Pancreas (tissue), 10 donors: ENCODE results near the gene TBX21. TPM values are rescaled to one million over a fixed set of nuclear protein-coding genes. Genes with fewer than 3 reads are reported as not detected.

Experiments
- ATAC-seq, 4 donors: fragments of 200-7000 bp; cut with Tn5 transposase; one replicate each; pipeline versions ENCODE4 v1.8.0 to v1.9.1; 2020; ENCODE audit warnings: mild to moderate bottlenecking in 4 of 4, moderate library complexity in 4 of 4
- DNase-seq, 6 donors: peaks; one replicate each; pipeline ENCODE4 v3.0.0-alpha.2; 2020
- FAIRE-seq: peaks from 2 replicates; lab custom pipeline; 2012; peaks lifted over from hg19 to GRCh38; lab: Jason Lieb, UNC
- H3K27ac ChIP-seq, 4 donors: fragments of 200-600 bp; sonication (generic); 1 replicate in 3 of 4; 2 replicates in 1 of 4; pipeline versions ENCODE4 v1.5.0 to v1.8.0; 2020
- H3K27me3 ChIP-seq, 4 donors: fragments of 200-600 bp; one replicate each; pipeline ENCODE4 v1.8.0; 2021
- H3K36me3 ChIP-seq, 3 donors: fragments of 200-600 bp; sonication (generic) in 1 of 3; one replicate each; pipeline versions ENCODE4 v1.5.0 to v1.8.0; 2020 to 2021
- H3K4me1 ChIP-seq, 3 donors: fragments of 200-600 bp; one replicate each; pipeline ENCODE4 v1.8.0; 2021
- H3K4me3 ChIP-seq, 4 donors: fragments of 200-600 bp; sonication (generic) in 2 of 4; one replicate each; pipeline versions ENCODE4 v1.5.0 to v1.8.0; 2020 to 2021
- H3K9me3 ChIP-seq, 4 donors: fragments of 200-600 bp; one replicate each; pipeline ENCODE4 v1.8.0; 2021
- WGBS, 2 donors: extraction: QIAGEN DNeasy Blood & Tissue Kit; methylation state at CpG; one replicate each; pipeline ENCODE4 v1.1.7; 2013; 5-methylcytosine and 5-hydroxymethylcytosine counted together
- intact Hi-C, 3 donors: fragments of 100-400 bp; cut with DNase I; formaldehyde crosslinking; loops; one replicate each; pipeline versions ENCODE4 v1.11.1 to v1.14.2; 2022
- polyA plus RNA-seq, 2 donors: library from polyadenylated mRNA; stranded (reverse); fragments of 200-250 nt; gene quantifications; one replicate each; pipeline ENCODE4 v1.2.3, GENCODE V29; 2013
- total RNA-seq, 6 donors: library from RNA; stranded (reverse); fragmentation: NEBNext Ultra II Directional in 4 of 6; extraction: Animal tissue kit (Norgen Biotek cat#: 25700) in 4 of 6; gene quantifications; one replicate each; pipeline versions ENCODE4 v1.2.1 to v1.2.4, GENCODE V29; 2021 to 2023
- TF ChIP-seq, protein P1 (sequence below), 4 donors: fragments of 200-600 bp; sonication (generic) in 3 of 4; IDR thresholded peaks; one replicate each; pipeline versions ENCODE4 v1.5.0 to v1.8.0; 2021; ENCODE audit warnings: antibody characterized with exemption in 4 of 4
- donor health status: healthy with polysubstance abuse.
- donor health status: DM: no; HTN: no; CAD: no; lungs with moderate emphysema.
- donor health status: DM: no; HTN: no; CAD: no.
- donor health status: control.
- donor health status: control.
- donor health status: Bipolar disorder and iron deficiency.
- donor health status: DM: yes; HTN: yes; CAD: no.
- donor health status: DM: no; HTN: no; CAD: no.
- donor health status: DM: no; HTN: no; CAD: no.
- donor health status: DM: yes; HTN: yes; CAD: no.

Gene TBX21
- total and polyA plus RNA-seq, 8 donors = 0.09 to 0.40 (median 0.17) TPM; not detected in 2

GRCh38 chr17:47707884-47708283 is 25.2 kb upstream of the TBX21 start:
- FAIRE-seq (no peak), ATAC-seq (no peak), DNase-seq (no peak)
- Histone ChIP-seq H3K4me3 (no peak overlapping the region), H3K4me1 (no peaks in the 10 kb centered on the region), H3K36me3 (no peaks in the 10 kb centered on the region), H3K27ac (no peak overlapping the region), H3K27me3 (no peaks in the 10 kb centered on the region), H3K9me3 (no peaks in the 10 kb centered on the region)
- intact Hi-C loops = no loop called here
- TF ChIP-seq, protein P1, sequence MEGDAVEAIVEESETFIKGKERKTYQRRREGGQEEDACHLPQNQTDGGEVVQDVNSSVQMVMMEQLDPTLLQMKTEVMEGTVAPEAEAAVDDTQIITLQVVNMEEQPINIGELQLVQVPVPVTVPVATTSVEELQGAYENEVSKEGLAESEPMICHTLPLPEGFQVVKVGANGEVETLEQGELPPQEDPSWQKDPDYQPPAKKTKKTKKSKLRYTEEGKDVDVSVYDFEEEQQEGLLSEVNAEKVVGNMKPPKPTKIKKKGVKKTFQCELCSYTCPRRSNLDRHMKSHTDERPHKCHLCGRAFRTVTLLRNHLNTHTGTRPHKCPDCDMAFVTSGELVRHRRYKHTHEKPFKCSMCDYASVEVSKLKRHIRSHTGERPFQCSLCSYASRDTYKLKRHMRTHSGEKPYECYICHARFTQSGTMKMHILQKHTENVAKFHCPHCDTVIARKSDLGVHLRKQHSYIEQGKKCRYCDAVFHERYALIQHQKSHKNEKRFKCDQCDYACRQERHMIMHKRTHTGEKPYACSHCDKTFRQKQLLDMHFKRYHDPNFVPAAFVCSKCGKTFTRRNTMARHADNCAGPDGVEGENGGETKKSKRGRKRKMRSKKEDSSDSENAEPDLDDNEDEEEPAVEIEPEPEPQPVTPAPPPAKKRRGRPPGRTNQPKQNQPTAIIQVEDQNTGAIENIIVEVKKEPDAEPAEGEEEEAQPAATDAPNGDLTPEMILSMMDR (IDR thresholded peaks at IDR 0.05) = no peak
- WGBS, 2 donors = 80 to 84% methylated on average over 3 of the region's 3 CpGs

GRCh38 chr17:47708312-47708863 is 24.6 kb upstream of the TBX21 start:
- no peaks in the 10 kb centered on the region for H3K4me1 ChIP-seq
- WGBS, 2 donors = 67 to 74% methylated on average over 24 to 31 of the region's 31 CpGs
- no peaks in the 10 kb centered on the region for H3K36me3 ChIP-seq
- H3K4me3 ChIP-seq = peak overlapping the region in 2 of 4 donors; percentile 17 to 18
- DNase-seq = peak in 1 of 6 donors; percentile 62
- TF ChIP-seq, protein P1 (IDR thresholded peaks at IDR 0.05) = no peak
- no peak for FAIRE-seq
- no peak for ATAC-seq
- H3K9me3 ChIP-seq = no peaks in the 10 kb centered on the region
- H3K27me3 ChIP-seq = no peaks in the 10 kb centered on the region
- H3K27ac ChIP-seq = no peak overlapping the region
- intact Hi-C loops = no loop called here

DNA sequence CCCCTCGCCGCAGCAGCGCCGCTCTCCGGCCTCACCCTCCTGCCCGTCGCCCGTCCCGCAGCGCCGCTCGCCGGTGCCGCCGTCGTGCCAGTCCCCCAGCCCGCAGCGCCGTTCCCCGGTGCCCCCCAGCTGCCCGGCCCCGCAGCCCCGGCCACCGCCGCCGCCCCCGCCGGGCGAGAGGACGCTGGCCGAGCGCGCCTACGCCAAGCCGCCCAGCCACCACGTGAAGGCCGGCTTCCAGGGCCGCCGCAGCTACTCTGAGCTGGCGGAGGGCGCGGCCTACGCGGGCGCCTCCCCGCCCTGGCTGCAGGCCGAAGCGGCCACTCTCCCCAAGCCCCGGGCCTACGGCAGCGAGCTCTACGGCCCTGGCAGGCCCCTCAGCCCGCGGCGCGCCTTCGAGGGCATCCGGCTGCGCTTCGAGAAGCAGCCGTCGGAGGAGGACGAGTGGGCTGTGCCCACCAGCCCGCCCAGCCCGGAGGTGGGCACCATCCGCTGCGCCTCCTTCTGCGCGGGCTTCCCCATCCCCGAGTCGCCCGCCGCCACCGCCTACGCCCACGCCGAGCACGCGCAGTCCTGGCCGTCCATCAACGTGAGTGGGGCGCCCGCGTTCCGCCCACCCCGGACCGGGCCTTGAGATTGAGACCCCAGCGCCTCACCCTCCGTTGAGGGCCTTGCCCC is 24.0 kb upstream of the TBX21 start:
- Histone ChIP-seq H3K4me1 (no peaks in the 10 kb centered on the region), H3K27me3 (no peaks in the 10 kb centered on the region), H3K27ac (no peak overlapping the region), H3K9me3 (no peaks in the 10 kb centered on the region), H3K4me3 (peak overlapping the region in 2 of 4 donors; percentile 17 to 18), H3K36me3 (no peaks in the 10 kb centered on the region)
- 61 to 67% methylated on average over 60 to 89 of the region's 89 CpGs for WGBS, 2 donors
- TF ChIP-seq, protein P1 (IDR thresholded peaks at IDR 0.05) = no peak
- intact Hi-C loops = no loop called here
- peak in 5 of 6 donors; percentile 32 to 79 (median 58) for DNase-seq
- peak; percentile 62 to 87 (median 76) for ATAC-seq
- no peak for FAIRE-seq

- Histone ChIP-seq H3K27ac (no peak overlapping the region), H3K36me3 (no peaks in the 10 kb centered on the region), H3K4me1 (no peaks in the 10 kb centered on the region), H3K9me3 (no peaks in the 10 kb centered on the region), H3K4me3 (no peak overlapping the region), H3K27me3 (no peaks in the 10 kb centered on the region)
- FAIRE-seq (no peak), DNase-seq (peak in 1 of 6 donors; percentile 10), ATAC-seq (no peak)
- TF ChIP-seq, protein P1 (IDR thresholded peaks at IDR 0.05) = no peak
- intact Hi-C loops = no loop called here
- 86 to 90% methylated on average over 3 of the region's 3 CpGs for WGBS, 2 donors
These were observed 23.4 kb upstream of the TBX21 start for GRCh38 chr17:47709594-47709993.
